ENCODE data around the gene CCDC89. TPM values are rescaled to one million over a fixed set of nuclear protein-coding genes. Genes with fewer than 3 reads are reported as not detected.

Gene CCDC89
- total and polyA plus RNA-seq, 2 of the 13 experiments (the other 11 are each of a cell fraction or from before 2014, with no cell fraction given): 0.13 to 0.38 TPM

- TF ChIP-seq ZBTB21 (CRISPR knock-in tag; IDR thresholded peaks at IDR 0.05): peak; percentile 40; the same call in 1 of the 2 replicates
- no peak for TF ChIP-seq TRAFD1 (CRISPR knock-in tag; IDR thresholded peaks at IDR 0.05; ENCODE audit: borderline replicate concordance)
- TF ChIP-seq FOXA3 (CRISPR knock-in tag; IDR thresholded peaks at IDR 0.05): 0 out of 2 replicates have a peak, but pooled peaks have one; percentile 32
- peak; percentile 63 for TF ChIP-seq UBTF (CRISPR knock-in tag; IDR thresholded peaks at IDR 0.05)
- TF ChIP-seq KDM5B (CRISPR knock-in tag; IDR thresholded peaks at IDR 0.05; ENCODE audit: borderline replicate concordance): peak; percentile 67; the same call in 1 of the 2 replicates
- TF ChIP-seq ZNF414 (CRISPR knock-in tag; IDR thresholded peaks at IDR 0.05): 0 out of 2 replicates have a peak, but pooled peaks have one; percentile 52
- peak; percentile 87; the same call in 1 of the 2 replicates for TF ChIP-seq ZNF747 (CRISPR knock-in tag; IDR thresholded peaks at IDR 0.05; ENCODE audit: borderline replicate concordance)
- TF ChIP-seq ZXDC (CRISPR knock-in tag; IDR thresholded peaks at IDR 0.05): no peak
- TF ChIP-seq SSRP1 (CRISPR knock-in tag; IDR thresholded peaks at IDR 0.05): no peak
- peak; percentile 96 for TF ChIP-seq PHF20 (CRISPR knock-in tag; IDR thresholded peaks at IDR 0.05)
- no peak for TF ChIP-seq IRF2 (CRISPR knock-in tag; IDR thresholded peaks at IDR 0.05)
- TF ChIP-seq ZNF816 (CRISPR knock-in tag; IDR thresholded peaks at IDR 0.05; ENCODE audit: borderline replicate concordance): peak; percentile 48; the same call in 1 of the 2 replicates
- no peak for TF ChIP-seq HOXA7 (CRISPR knock-in tag; IDR thresholded peaks at IDR 0.05)
- peak; percentile 82 for TF ChIP-seq KDM5A (IDR thresholded peaks at IDR 0.05; ENCODE audit: borderline replicate concordance, low read length)
- peak; percentile 77; the same call in 1 of the 2 replicates for TF ChIP-seq RFXAP (CRISPR knock-in tag; IDR thresholded peaks at IDR 0.05; ENCODE audit: borderline replicate concordance)
- 0 out of 2 replicates have a peak, but pooled peaks have one; percentile 18 for TF ChIP-seq ETV6 (CRISPR knock-in tag; conservative IDR thresholded peaks at IDR 0.05)
Measured at GRCh38 chr11:85647604-85648299, 38.2 kb downstream of the CCDC89 start, which contains the start of gene TMEM126A (continued).

Data from HepG2 (cell line).